GM21529 (cell line): ENCODE measurements around the gene PNMA8A.

Experiments used
- ATAC-seq: cut with Tn5 transposase; IDR thresholded peaks from one replicate; pipeline ENCODE4 v1.9.1; 2021; ENCODE audit not compliant: unreplicated experiment

PNMA8A gene

DNA sequence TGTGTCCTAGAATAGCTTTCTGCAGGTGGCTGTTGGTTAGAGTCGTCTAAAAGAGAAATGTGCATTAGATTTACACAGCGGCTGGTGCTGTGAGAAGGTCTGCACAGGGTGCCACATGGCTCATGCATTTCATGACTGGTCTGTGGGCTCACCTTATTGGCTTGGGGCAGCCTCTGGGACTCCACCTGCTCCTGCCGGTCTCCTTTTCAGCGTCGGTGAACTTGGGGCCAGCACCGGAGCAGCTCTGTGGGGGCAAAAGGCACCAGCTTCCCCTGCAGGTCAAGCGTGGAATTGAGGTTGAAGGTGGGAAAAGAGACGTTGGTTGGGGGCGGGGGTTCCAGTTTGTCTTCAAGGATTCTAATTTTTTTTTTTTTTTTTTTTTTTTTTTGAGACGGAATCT lies 39.5 kb downstream of the PNMA8A start:
- ATAC-seq, result no peak

DNA sequence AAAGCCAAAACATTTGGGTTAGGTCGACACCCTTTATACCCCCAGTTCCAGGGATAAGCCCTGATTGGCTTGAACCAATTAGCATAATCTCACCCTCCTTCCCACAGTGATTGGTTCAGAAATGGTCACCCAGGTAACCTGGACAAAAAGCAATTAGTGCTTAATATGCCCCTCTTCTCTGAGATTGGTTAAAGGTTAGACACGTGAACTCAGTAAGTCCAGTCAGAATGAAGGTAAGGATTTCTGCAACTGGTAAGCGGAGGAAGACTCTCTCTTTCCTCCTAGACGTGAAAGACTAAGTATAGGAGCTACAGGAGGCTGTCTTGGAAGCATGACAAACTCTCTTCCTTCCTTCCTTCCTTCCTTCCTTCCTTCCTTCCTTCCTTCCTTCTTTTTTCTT lies 41.4 kb downstream of the PNMA8A start:
- no peak for ATAC-seq

- no peak for ATAC-seq
Measured at GRCh38 chr19:46428239-46429135, 42.9 kb downstream of the PNMA8A start, which contains the start of gene PNMA8C. Gene PNMA8C, minus strand, starts transcription at chr19:46428936. Its CDS starts 577 bp downstream, at chr19:46428359.

DNA sequence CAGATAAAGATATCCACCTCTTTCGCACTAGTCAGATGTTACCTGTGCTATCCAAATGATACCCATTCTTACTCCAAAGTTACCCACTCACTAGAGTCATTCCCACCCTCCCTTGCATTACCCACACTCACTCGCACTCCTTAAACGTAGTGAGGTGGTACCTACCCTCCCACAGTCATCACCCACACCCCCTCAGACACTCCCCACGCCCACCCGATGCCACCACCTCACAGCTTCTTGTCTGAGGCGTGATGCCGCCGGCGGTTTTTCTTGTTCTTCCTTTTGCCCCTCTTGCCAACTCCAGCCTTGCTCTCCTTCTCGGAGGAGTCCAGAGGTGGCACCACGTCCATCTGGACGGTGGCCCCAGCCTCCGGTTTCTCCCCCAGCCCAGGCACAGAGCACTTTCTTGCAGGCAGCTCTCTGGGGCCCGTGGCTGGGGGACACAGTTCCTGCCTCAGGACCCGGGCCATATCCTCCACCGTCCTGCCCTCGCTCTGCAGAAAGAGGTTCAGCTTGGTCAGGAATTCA lies 43.8 kb downstream of the PNMA8A start:
- ATAC-seq, result no peak

- ATAC-seq, result no peak
Measured at GRCh38 chr19:46426506-46427162, 44.7 kb downstream of the PNMA8A start.

- ATAC-seq, result no peak
Measured at GRCh38 chr19:46426035-46426505, 45.3 kb downstream of the PNMA8A start.

DNA sequence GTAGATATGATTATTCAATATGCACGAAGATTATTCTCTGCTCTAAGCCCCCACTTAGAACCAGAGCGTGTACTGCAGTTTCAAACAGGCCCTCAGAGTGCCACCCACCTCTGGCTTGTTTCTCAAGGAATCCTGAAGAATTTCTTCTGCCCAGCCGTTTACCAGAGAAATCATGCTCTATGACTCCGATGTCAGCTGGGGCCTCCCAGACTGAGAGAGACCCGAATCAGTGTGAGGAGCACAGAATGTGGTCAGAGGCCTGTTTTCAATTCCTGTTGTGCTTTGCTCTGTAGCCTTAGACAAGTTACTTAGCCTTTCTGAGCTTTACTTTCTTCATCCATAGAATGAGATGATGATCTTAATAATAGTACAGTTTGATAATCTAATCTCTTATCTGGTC lies 48.2 kb downstream of the PNMA8A start:
- ATAC-seq, result no peak

- ATAC-seq, result no peak
Measured at GRCh38 chr19:46422344-46422743, 49.0 kb downstream of the PNMA8A start.

GRCh38 chr19:46420056-46420455 lies 51.3 kb downstream of the PNMA8A start:
- no peak for ATAC-seq
